Ovary (tissue), 9 donors: ENCODE data around the gene COX6A2. TPM values are rescaled to one million over a fixed set of nuclear protein-coding genes. Genes with fewer than 3 reads are reported as not detected.

Source experiments
- DNase-seq, 5 donors: peaks; one replicate each; pipeline ENCODE4 v3.0.0-alpha.2; 2019 to 2020
- H3K27ac ChIP-seq, 2 donors: fragments of 200-600 bp; one replicate each; pipeline versions ENCODE4 v1.5.1 to v1.8.0; 2019 to 2022
- H3K27me3 ChIP-seq: fragments of 200-600 bp; one replicate; pipeline ENCODE4 v1.8.0; 2022
- H3K36me3 ChIP-seq: fragments of 200-600 bp; sonication (generic); one replicate; pipeline ENCODE4 v1.5.1; 2019
- H3K4me1 ChIP-seq: one replicate; pipeline ENCODE4 v1.8.1; 2013; ENCODE audit warnings: mild to moderate bottlenecking, moderate library complexity; ENCODE audit not compliant: insufficient read depth
- H3K4me3 ChIP-seq: fragments of 200-600 bp; sonication (generic); one replicate; pipeline ENCODE4 v1.5.1; 2017
- H3K9me3 ChIP-seq, 2 donors: fragments of 200-600 bp in 1 of 2; sonication (generic) in 1 of 2; one replicate each; pipeline versions ENCODE4 v1.5.1 to v1.8.1; 2013 to 2019; ENCODE audit warnings: mild to moderate bottlenecking in 1 of 2, moderate library complexity in 1 of 2
- CTCF ChIP-seq, 3 donors: fragments of 450-650 bp in 2 of 3; fragments of 200-600 bp in 1 of 3; IDR thresholded peaks; one replicate each; pipeline versions ENCODE4 v1.5.1 to v1.8.0; 2016 to 2022; ENCODE audit warnings: antibody characterized with exemption in 3 of 3, mild to moderate bottlenecking in 1 of 3
- EP300 ChIP-seq: sonication (generic); formaldehyde crosslinking; IDR thresholded peaks from one replicate; pipeline ENCODE4 v1.6.1; 2017; ENCODE audit warnings: antibody characterized with exemption
- POLR2A ChIP-seq: fragments of 450-650 bp; IDR thresholded peaks from one replicate; pipeline ENCODE4 v1.6.1; 2017; ENCODE audit warnings: antibody characterized with exemption, mild to moderate bottlenecking, moderate library complexity
- WGBS, 3 donors: extraction: QIAGEN DNeasy Blood & Tissue Kit in 1 of 3; methylation state at CpG; one replicate each; pipeline versions ENCODE4 v1.1.5 to v1.1.7; 2013 to 2017; 5-methylcytosine and 5-hydroxymethylcytosine counted together
- intact Hi-C, 4 donors: fragments of 100-400 bp; cut with DNase I; formaldehyde crosslinking; loops; one replicate each; pipeline versions ENCODE4 v1.11.0 to v1.15.1; 2022 to 2023
- polyA plus RNA-seq, 2 donors: library from polyadenylated mRNA; stranded (reverse); fragments of 200-250 nt in 1 of 2; fragments of 350-450 nt in 1 of 2; fragmentation: Illumina TruSeq in 1 of 2; extraction: RNeasy Lipid Tissue Mini Kit (QIAGEN cat#74804) in 1 of 2; gene quantifications; one replicate each; pipeline ENCODE4 v1.2.3, GENCODE V29; 2013 to 2014
- total RNA-seq, 7 donors: library from RNA; depleted of rRNA in 2 of 7; stranded (reverse); fragments of >200 nt in 2 of 7; fragmentation: NEBNext Ultra II Directional in 3 of 7; extraction: Animal tissue kit (Norgen Biotek cat#: 25700) in 3 of 7; gene quantifications; one replicate each; pipeline versions ENCODE4 v1.1.0 to v1.2.4, GENCODE V29; 2016 to 2023
- donor health status: DM: no; HTN: no; CAD: no; lungs with moderate emphysema.
- donor health status: DM: no; HTN: no; CAD: no.
- donor health status: Bipolar disorder and iron deficiency.
- donor health status: DM: yes; HTN: yes; CAD: no.
- donor health status: DM: no; HTN: no; CAD: no.
- donor health status: DM: yes; HTN: yes; CAD: no.

COX6A2 gene
- total and polyA plus RNA-seq, 9 donors = 1.2 TPM; not detected in 8

- no peak for TF ChIP-seq POLR2A
- no peak for TF ChIP-seq EP300
- TF ChIP-seq CTCF (IDR thresholded peaks at IDR 0.05) = no peak
- Histone ChIP-seq H3K27me3 (no peaks in the 10 kb centered on the region), H3K9me3 (no peaks in the 10 kb centered on the region), H3K4me3 (no peak overlapping the region), H3K27ac (no peak overlapping the region), H3K4me1 (peaks cover 27% of the 10 kb centered on the region), H3K36me3 (no peaks in the 10 kb centered on the region)
- peak in 2 of 5 donors; percentile 20 to 23 for DNase-seq
- intact Hi-C loops = loop anchor here in 1 of 4 donors (10.0 kb wide), 1 partner anchor 418 kb away; the partner anchor contains the start of gene ZNF267
- WGBS, 3 donors = 63 to 76% (median 70%) methylated on average over 8 of the region's 8 CpGs
Measured at GRCh38 chr16:31456988-31457360, 28.8 kb upstream of the COX6A2 start.

GRCh38 chr16:31455601-31456314 is 27.6 kb upstream of the COX6A2 start:
- Histone ChIP-seq H3K27ac (no peak overlapping the region), H3K4me3 (no peak overlapping the region), H3K27me3 (no peaks in the 10 kb centered on the region), H3K36me3 (no peaks in the 10 kb centered on the region), H3K9me3 (no peaks in the 10 kb centered on the region), H3K4me1 (peaks cover 31% of the 10 kb centered on the region)
- intact Hi-C loops = loop anchor here in 1 of 4 donors (10.0 kb wide), 1 partner anchor 419 kb away; the partner anchor contains the start of gene ZNF267
- WGBS, 3 donors = 65 to 73% (median 67%) methylated on average over 17 of the region's 17 CpGs
- peak in 1 of 5 donors; percentile 40 for DNase-seq
- no peak for TF ChIP-seq EP300
- no peak for TF ChIP-seq POLR2A
- TF ChIP-seq CTCF (IDR thresholded peaks at IDR 0.05) = no peak

GRCh38 chr16:31453255-31454204 is 25.4 kb upstream of the COX6A2 start:
- peak; percentile 76 to 89 (median 80) for DNase-seq

More at GRCh38 chr16:31453255-31454204, 25.4 kb upstream of the COX6A2 start:
- Histone ChIP-seq H3K4me3 (no peak overlapping the region), H3K9me3 (no peaks in the 10 kb centered on the region), H3K27me3 (no peaks in the 10 kb centered on the region), H3K27ac (peak overlapping the region; percentile 42 to 49), H3K4me1 (peaks cover 29% of the 10 kb centered on the region), H3K36me3 (no peaks in the 10 kb centered on the region)
- WGBS, 3 donors = 35 to 38% (median 36%) methylated on average over 20 of the region's 20 CpGs
- intact Hi-C loops = loop anchor here in 1 of 4 donors (10.0 kb wide), 1 partner anchor 421 kb away; the partner anchor contains the start of gene ZNF267
- TF ChIP-seq CTCF (IDR thresholded peaks at IDR 0.05) (no peak), POLR2A (no peak), EP300 (no peak)
